Immature natural killer cell (primary cell): ENCODE measurements around the gene PCNX2. TPM values are rescaled to one million over a fixed set of nuclear protein-coding genes. Genes with fewer than 3 reads are reported as not detected.

ENCODE experiments used
- DNase-seq, 3 donors: peaks; one replicate each; pipeline ENCODE4 v3.0.0; 2022; ENCODE audit warnings: mixed read lengths in 1 of 3
- H3K27ac Mint-ChIP-seq, 6 donors: one replicate each; pipeline ENCODE4 v1.8.0; 2020; ENCODE audit warnings: mixed read lengths in 6 of 6, mild to moderate bottlenecking in 5 of 6, inconsistent platforms in 4 of 6, moderate library complexity in 3 of 6
- H3K27me3 Mint-ChIP-seq, 3 donors: one replicate each; pipeline ENCODE4 v1.8.0; 2020 to 2021; ENCODE audit warnings: low read depth in 3 of 3, mild to moderate bottlenecking in 3 of 3, mixed read lengths in 3 of 3, moderate library complexity in 3 of 3, inconsistent platforms in 1 of 3
- H3K36me3 Mint-ChIP-seq, 3 donors: one replicate each; pipeline ENCODE4 v1.8.0; 2020; ENCODE audit warnings: mixed read lengths in 3 of 3, inconsistent platforms in 2 of 3, mild to moderate bottlenecking in 2 of 3
- H3K4me1 Mint-ChIP-seq, 2 donors: one replicate each; pipeline ENCODE4 v1.8.0; 2020; ENCODE audit warnings: inconsistent platforms in 2 of 2, mild to moderate bottlenecking in 2 of 2, mixed read lengths in 2 of 2, moderate library complexity in 1 of 2
- H3K4me3 Mint-ChIP-seq, 5 donors: one replicate each; pipeline ENCODE4 v1.8.0; 2020; ENCODE audit warnings: mild to moderate bottlenecking in 5 of 5, mixed read lengths in 5 of 5, inconsistent platforms in 3 of 5, moderate library complexity in 3 of 5
- H3K9me3 Mint-ChIP-seq, 6 donors: one replicate each; pipeline ENCODE4 v1.8.0; 2020; ENCODE audit warnings: mild to moderate bottlenecking in 6 of 6, mixed read lengths in 6 of 6, inconsistent platforms in 4 of 6, moderate library complexity in 3 of 6
- polyA plus RNA-seq, 3 donors: library from polyadenylated mRNA; unstranded; fragments of 300-500 nt; fragmentation: Illumina TruSeq; gene quantifications; one replicate each; pipeline ENCODE4 v1.2.3, GENCODE V29; 2021

The PCNX2 gene
- polyA plus RNA-seq, 3 donors from 2014 or later, result 1.1 to 2.6 TPM; not detected in 1

- Mint-ChIP-seq H3K4me3 (no peak overlapping the region), H3K27ac (no peak overlapping the region), H3K9me3 (no peaks in the 10 kb centered on the region), H3K36me3 (peaks cover 0 to 8% (median 4%) of the 10 kb centered on the region in 3 donors), H3K4me1 (no peaks in the 10 kb centered on the region), H3K27me3 (peaks cover 0 to 1% (median 0%) of the 10 kb centered on the region in 3 donors)
- no peak for DNase-seq
These were observed 79.5 kb downstream of the PCNX2 start for GRCh38 chr1:233216009-233216408.

- no peak overlapping the region for H3K27ac Mint-ChIP-seq
- peaks cover 0 to 4% (median 4%) of the 10 kb centered on the region in 3 donors for H3K36me3 Mint-ChIP-seq
- H3K4me3 Mint-ChIP-seq, result no peak overlapping the region
- H3K27me3 Mint-ChIP-seq, result peaks cover 0 to 1% (median 0%) of the 10 kb centered on the region in 3 donors
- H3K9me3 Mint-ChIP-seq, result no peaks in the 10 kb centered on the region
- no peak for DNase-seq
- H3K4me1 Mint-ChIP-seq, result no peaks in the 10 kb centered on the region
These were observed 80.3 kb downstream of the PCNX2 start for GRCh38 chr1:233215135-233215760.

GRCh38 chr1:233211595-233211994 lies 83.9 kb downstream of the PCNX2 start:
- Mint-ChIP-seq H3K27me3 (peaks cover 0 to 2% (median 1%) of the 10 kb centered on the region in 3 donors), H3K4me1 (no peaks in the 10 kb centered on the region), H3K4me3 (no peak overlapping the region), H3K36me3 (peaks cover 0 to 11% (median 0%) of the 10 kb centered on the region in 3 donors), H3K9me3 (no peaks in the 10 kb centered on the region), H3K27ac (no peak overlapping the region)
- DNase-seq, result no peak

GRCh38 chr1:233211106-233211505 lies 84.4 kb downstream of the PCNX2 start:
- Mint-ChIP-seq H3K36me3 (peaks cover 0 to 15% (median 0%) of the 10 kb centered on the region in 3 donors), H3K4me3 (no peak overlapping the region), H3K27me3 (peaks cover 0 to 2% (median 1%) of the 10 kb centered on the region in 3 donors), H3K9me3 (no peaks in the 10 kb centered on the region), H3K4me1 (no peaks in the 10 kb centered on the region), H3K27ac (no peak overlapping the region)
- no peak for DNase-seq

GRCh38 chr1:233209481-233209880 lies 86.0 kb downstream of the PCNX2 start:
- Mint-ChIP-seq H3K9me3 (no peaks in the 10 kb centered on the region), H3K4me3 (no peak overlapping the region), H3K27me3 (peaks cover 0 to 2% (median 1%) of the 10 kb centered on the region in 3 donors), H3K4me1 (no peaks in the 10 kb centered on the region), H3K36me3 (peaks cover 4 to 15% (median 4%) of the 10 kb centered on the region in 3 donors), H3K27ac (no peak overlapping the region)
- DNase-seq, result no peak

- Mint-ChIP-seq H3K36me3 (peaks cover 4 to 15% (median 4%) of the 10 kb centered on the region in 3 donors), H3K4me3 (no peak overlapping the region), H3K9me3 (no peaks in the 10 kb centered on the region), H3K4me1 (no peaks in the 10 kb centered on the region), H3K27me3 (peaks cover 0 to 2% (median 1%) of the 10 kb centered on the region in 3 donors), H3K27ac (no peak overlapping the region)
- DNase-seq, result no peak
These were observed 86.8 kb downstream of the PCNX2 start for GRCh38 chr1:233208687-233209086.

- Mint-ChIP-seq H3K9me3 (peaks cover 0 to 10% (median 4%) of the 10 kb centered on the region in 6 donors), H3K4me1 (no peaks in the 10 kb centered on the region), H3K27me3 (peaks cover 0 to 4% (median 3%) of the 10 kb centered on the region in 3 donors), H3K36me3 (peaks cover 6 to 30% (median 25%) of the 10 kb centered on the region in 3 donors), H3K4me3 (no peak overlapping the region), H3K27ac (no peak overlapping the region)
- DNase-seq, result no peak
These were observed 97.6 kb downstream of the PCNX2 start for GRCh38 chr1:233197940-233198339.

- no peak overlapping the region for H3K27ac Mint-ChIP-seq
- no peak for DNase-seq
These were observed 101.8 kb downstream of the PCNX2 start for GRCh38 chr1:233193741-233194140.

GRCh38 chr1:233190987-233191386 lies 104.5 kb downstream of the PCNX2 start:
- DNase-seq, result no peak
- H3K9me3 Mint-ChIP-seq, result peaks cover 0 to 10% (median 4%) of the 10 kb centered on the region in 6 donors
- no peak overlapping the region for H3K4me3 Mint-ChIP-seq

More at GRCh38 chr1:233193741-233194140, 101.8 kb downstream of the PCNX2 start:
- H3K27me3 Mint-ChIP-seq, result peaks cover 0 to 4% (median 3%) of the 10 kb centered on the region in 3 donors
- H3K9me3 Mint-ChIP-seq, result peaks cover 0 to 10% (median 4%) of the 10 kb centered on the region in 6 donors
- H3K36me3 Mint-ChIP-seq, result peaks cover 14 to 40% (median 18%) of the 10 kb centered on the region in 3 donors
- no peaks in the 10 kb centered on the region for H3K4me1 Mint-ChIP-seq
- no peak overlapping the region for H3K4me3 Mint-ChIP-seq

GRCh38 chr1:233189526-233189925 lies 106.0 kb downstream of the PCNX2 start:
- H3K27me3 Mint-ChIP-seq, result peaks cover 0 to 6% (median 0%) of the 10 kb centered on the region in 3 donors
- no peak for DNase-seq

More at GRCh38 chr1:233190987-233191386, 104.5 kb downstream of the PCNX2 start:
- peaks cover 7 to 34% (median 18%) of the 10 kb centered on the region in 3 donors for H3K36me3 Mint-ChIP-seq
- peaks cover 0 to 4% (median 0%) of the 10 kb centered on the region in 3 donors for H3K27me3 Mint-ChIP-seq
- H3K4me1 Mint-ChIP-seq, result no peaks in the 10 kb centered on the region
- H3K27ac Mint-ChIP-seq, result no peak overlapping the region

GRCh38 chr1:233188061-233188460 lies 107.5 kb downstream of the PCNX2 start:
- H3K36me3 Mint-ChIP-seq, result peaks cover 3 to 22% (median 19%) of the 10 kb centered on the region in 3 donors
- H3K27ac Mint-ChIP-seq, result no peak overlapping the region

More at GRCh38 chr1:233189526-233189925, 106.0 kb downstream of the PCNX2 start:
- Mint-ChIP-seq H3K4me3 (no peak overlapping the region), H3K9me3 (peaks cover 0 to 8% (median 4%) of the 10 kb centered on the region in 6 donors), H3K27ac (no peak overlapping the region), H3K36me3 (peaks cover 11 to 30% (median 13%) of the 10 kb centered on the region in 3 donors), H3K4me1 (no peaks in the 10 kb centered on the region)

GRCh38 chr1:233183226-233184020 lies 112.1 kb downstream of the PCNX2 start:
- no peak for DNase-seq
- no peak overlapping the region for H3K4me3 Mint-ChIP-seq
- peaks cover 0 to 2% (median 0%) of the 10 kb centered on the region in 3 donors for H3K27me3 Mint-ChIP-seq
- H3K36me3 Mint-ChIP-seq, result peaks cover 17 to 20% (median 17%) of the 10 kb centered on the region in 3 donors
- no peak overlapping the region for H3K27ac Mint-ChIP-seq
- H3K4me1 Mint-ChIP-seq, result no peaks in the 10 kb centered on the region
- H3K9me3 Mint-ChIP-seq, result peaks cover 0 to 3% (median 0%) of the 10 kb centered on the region in 6 donors

More at GRCh38 chr1:233188061-233188460, 107.5 kb downstream of the PCNX2 start:
- Mint-ChIP-seq H3K4me3 (no peak overlapping the region), H3K27me3 (peaks cover 0 to 2% (median 0%) of the 10 kb centered on the region in 3 donors), H3K4me1 (no peaks in the 10 kb centered on the region), H3K9me3 (no peaks in the 10 kb centered on the region)
- DNase-seq, result no peak

- Mint-ChIP-seq H3K27ac (no peak overlapping the region), H3K4me1 (no peaks in the 10 kb centered on the region)
These were observed 112.9 kb downstream of the PCNX2 start for GRCh38 chr1:233182587-233182986.

More at GRCh38 chr1:233182587-233182986, 112.9 kb downstream of the PCNX2 start:
- DNase-seq, result no peak
- H3K4me3 Mint-ChIP-seq, result no peak overlapping the region
- H3K27me3 Mint-ChIP-seq, result peaks cover 0 to 2% (median 0%) of the 10 kb centered on the region in 3 donors
- peaks cover 26 to 29% (median 26%) of the 10 kb centered on the region in 3 donors for H3K36me3 Mint-ChIP-seq
- peaks cover 0 to 5% (median under 1%) of the 10 kb centered on the region in 6 donors for H3K9me3 Mint-ChIP-seq
